ENCODE measurements around the gene SAP30BP.

DNA sequence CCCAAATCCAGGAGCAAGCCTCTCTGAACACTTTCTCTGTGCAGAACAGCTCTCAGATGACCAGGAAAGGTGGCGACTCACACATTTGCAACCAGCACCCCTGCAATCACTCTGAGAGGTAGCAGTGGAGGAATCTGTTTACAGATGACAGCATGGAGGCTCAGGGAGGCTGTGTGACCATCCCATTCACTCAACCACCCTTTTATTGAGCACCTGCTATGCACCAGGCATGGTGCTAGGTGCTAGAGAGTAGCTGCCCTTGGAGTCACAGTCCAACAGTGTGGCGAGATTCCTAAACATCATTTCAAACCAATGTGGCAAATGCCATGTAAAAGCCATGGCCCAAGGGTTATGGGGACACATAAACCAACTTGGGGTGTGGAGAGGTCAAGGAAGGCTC is 52.6 kb downstream of the SAP30BP start:
- TF ChIP-seq RXRA (IDR thresholded peaks at IDR 0.05) (no peak), NR2F2 (IDR thresholded peaks at IDR 0.05) (no peak), EGR1 (IDR thresholded peaks at IDR 0.05; ENCODE audit: low read depth in 2 of 2) (no peak), HNF4A (conservative IDR thresholded peaks at IDR 0.05) (no peak), TAF1 (conservative IDR thresholded peaks at IDR 0.05) (no peak), SP1 (IDR thresholded peaks at IDR 0.05) (no peak), RAD21 (IDR thresholded peaks at IDR 0.05) (no peak), JUND (IDR thresholded peaks at IDR 0.05) (no peak)
- TF ChIP-seq, protein P1, sequence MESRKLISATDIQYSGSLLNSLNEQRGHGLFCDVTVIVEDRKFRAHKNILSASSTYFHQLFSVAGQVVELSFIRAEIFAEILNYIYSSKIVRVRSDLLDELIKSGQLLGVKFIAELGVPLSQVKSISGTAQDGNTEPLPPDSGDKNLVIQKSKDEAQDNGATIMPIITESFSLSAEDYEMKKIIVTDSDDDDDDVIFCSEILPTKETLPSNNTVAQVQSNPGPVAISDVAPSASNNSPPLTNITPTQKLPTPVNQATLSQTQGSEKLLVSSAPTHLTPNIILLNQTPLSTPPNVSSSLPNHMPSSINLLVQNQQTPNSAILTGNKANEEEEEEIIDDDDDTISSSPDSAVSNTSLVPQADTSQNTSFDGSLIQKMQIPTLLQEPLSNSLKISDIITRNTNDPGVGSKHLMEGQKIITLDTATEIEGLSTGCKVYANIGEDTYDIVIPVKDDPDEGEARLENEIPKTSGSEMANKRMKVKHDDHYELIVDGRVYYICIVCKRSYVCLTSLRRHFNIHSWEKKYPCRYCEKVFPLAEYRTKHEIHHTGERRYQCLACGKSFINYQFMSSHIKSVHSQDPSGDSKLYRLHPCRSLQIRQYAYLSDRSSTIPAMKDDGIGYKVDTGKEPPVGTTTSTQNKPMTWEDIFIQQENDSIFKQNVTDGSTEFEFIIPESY (IDR thresholded peaks at IDR 0.05), result no peak
- TF ChIP-seq, protein P2, sequence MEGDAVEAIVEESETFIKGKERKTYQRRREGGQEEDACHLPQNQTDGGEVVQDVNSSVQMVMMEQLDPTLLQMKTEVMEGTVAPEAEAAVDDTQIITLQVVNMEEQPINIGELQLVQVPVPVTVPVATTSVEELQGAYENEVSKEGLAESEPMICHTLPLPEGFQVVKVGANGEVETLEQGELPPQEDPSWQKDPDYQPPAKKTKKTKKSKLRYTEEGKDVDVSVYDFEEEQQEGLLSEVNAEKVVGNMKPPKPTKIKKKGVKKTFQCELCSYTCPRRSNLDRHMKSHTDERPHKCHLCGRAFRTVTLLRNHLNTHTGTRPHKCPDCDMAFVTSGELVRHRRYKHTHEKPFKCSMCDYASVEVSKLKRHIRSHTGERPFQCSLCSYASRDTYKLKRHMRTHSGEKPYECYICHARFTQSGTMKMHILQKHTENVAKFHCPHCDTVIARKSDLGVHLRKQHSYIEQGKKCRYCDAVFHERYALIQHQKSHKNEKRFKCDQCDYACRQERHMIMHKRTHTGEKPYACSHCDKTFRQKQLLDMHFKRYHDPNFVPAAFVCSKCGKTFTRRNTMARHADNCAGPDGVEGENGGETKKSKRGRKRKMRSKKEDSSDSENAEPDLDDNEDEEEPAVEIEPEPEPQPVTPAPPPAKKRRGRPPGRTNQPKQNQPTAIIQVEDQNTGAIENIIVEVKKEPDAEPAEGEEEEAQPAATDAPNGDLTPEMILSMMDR (IDR thresholded peaks at IDR 0.05; ENCODE audit: low read depth, low read length, missing input control), result no peak
- TF ChIP-seq, protein P3, sequence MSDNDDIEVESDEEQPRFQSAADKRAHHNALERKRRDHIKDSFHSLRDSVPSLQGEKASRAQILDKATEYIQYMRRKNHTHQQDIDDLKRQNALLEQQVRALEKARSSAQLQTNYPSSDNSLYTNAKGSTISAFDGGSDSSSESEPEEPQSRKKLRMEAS (IDR thresholded peaks at IDR 0.05), result no peak
- TF ChIP-seq, protein P4, sequence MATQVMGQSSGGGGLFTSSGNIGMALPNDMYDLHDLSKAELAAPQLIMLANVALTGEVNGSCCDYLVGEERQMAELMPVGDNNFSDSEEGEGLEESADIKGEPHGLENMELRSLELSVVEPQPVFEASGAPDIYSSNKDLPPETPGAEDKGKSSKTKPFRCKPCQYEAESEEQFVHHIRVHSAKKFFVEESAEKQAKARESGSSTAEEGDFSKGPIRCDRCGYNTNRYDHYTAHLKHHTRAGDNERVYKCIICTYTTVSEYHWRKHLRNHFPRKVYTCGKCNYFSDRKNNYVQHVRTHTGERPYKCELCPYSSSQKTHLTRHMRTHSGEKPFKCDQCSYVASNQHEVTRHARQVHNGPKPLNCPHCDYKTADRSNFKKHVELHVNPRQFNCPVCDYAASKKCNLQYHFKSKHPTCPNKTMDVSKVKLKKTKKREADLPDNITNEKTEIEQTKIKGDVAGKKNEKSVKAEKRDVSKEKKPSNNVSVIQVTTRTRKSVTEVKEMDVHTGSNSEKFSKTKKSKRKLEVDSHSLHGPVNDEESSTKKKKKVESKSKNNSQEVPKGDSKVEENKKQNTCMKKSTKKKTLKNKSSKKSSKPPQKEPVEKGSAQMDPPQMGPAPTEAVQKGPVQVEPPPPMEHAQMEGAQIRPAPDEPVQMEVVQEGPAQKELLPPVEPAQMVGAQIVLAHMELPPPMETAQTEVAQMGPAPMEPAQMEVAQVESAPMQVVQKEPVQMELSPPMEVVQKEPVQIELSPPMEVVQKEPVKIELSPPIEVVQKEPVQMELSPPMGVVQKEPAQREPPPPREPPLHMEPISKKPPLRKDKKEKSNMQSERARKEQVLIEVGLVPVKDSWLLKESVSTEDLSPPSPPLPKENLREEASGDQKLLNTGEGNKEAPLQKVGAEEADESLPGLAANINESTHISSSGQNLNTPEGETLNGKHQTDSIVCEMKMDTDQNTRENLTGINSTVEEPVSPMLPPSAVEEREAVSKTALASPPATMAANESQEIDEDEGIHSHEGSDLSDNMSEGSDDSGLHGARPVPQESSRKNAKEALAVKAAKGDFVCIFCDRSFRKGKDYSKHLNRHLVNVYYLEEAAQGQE (IDR thresholded peaks at IDR 0.05), result no peak
